Measurements from ENCODE around the gene CDC14A.

Gene CDC14A

GRCh38 chr1:100543640-100544039 lies 191.3 kb downstream of the CDC14A start:
- no peak for DNase-seq

GRCh38 chr1:100544791-100545190 lies 192.5 kb downstream of the CDC14A start:
- no peak for DNase-seq

GRCh38 chr1:100545855-100546254 lies 193.5 kb downstream of the CDC14A start:
- DNase-seq, result no peak

GRCh38 chr1:100552031-100552430 lies 199.7 kb downstream of the CDC14A start:
- DNase-seq, result no peak

- DNase-seq, result no peak
These were observed 200.6 kb downstream of the CDC14A start for GRCh38 chr1:100552922-100553321.

- no peak for DNase-seq
These were observed 203.9 kb downstream of the CDC14A start for GRCh38 chr1:100556181-100556580.

GRCh38 chr1:100556925-100557605 lies 204.8 kb downstream of the CDC14A start:
- no peak for DNase-seq

- DNase-seq, result no peak
These were observed 205.3 kb downstream of the CDC14A start for GRCh38 chr1:100557606-100557953.

- no peak for DNase-seq
These were observed 213.2 kb downstream of the CDC14A start for GRCh38 chr1:100565533-100565932.

GRCh38 chr1:100565937-100566699 lies 213.8 kb downstream of the CDC14A start:
- no peak for DNase-seq

- no peak for DNase-seq
These were observed 214.8 kb downstream of the CDC14A start for GRCh38 chr1:100567062-100567461.
